HG03280 (cell line): ENCODE results near the gene MAD2L1BP.

Source experiments
- ATAC-seq: cut with Tn5 transposase; IDR thresholded peaks from one replicate; pipeline ENCODE4 v1.9.1; 2021; ENCODE audit warnings: mild to moderate bottlenecking, moderate library complexity; ENCODE audit not compliant: unreplicated experiment

Gene MAD2L1BP

DNA sequence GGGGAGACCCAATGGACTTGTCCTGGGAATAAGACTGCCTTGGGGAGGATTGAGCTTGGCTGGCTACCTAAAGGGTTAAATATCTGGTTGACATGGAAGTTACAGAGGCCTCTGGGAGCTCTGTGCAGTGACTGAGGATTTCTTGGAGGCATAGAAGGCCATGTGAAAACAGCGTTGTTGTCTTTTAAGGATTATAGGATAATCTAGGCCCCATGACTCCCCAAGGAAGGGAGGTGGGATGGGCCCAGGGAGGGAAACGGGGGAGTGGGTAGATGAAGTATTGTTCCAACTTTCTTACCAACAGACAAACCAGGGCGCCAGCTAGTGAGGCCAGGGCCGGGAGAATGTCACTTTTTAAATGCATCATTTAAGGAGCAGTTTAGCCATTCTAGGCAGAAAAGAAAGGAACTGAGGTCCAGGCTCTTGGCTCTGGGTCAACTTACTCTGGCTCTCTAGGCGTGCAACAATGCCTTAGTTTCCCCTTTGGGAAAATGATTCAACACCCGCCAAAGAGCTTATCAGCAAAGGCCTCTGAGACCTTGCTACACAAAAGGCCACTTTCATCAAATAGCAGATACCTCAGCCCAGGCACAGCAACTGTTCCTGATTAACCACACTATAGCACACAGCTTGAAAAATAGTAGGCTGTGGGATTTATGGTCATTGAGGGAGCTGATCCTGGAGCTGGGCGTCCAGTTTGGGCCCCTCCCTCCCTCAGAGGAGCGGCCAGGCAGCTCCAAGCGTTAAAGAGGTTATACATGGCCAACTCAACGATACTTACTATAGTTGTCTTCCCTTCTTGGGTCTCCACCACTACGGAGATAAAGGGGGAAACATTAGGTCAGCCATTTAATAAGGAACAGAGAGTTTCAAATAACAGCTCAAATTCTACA, 44.9 kb downstream of the MAD2L1BP start:
- ATAC-seq = no peak

DNA sequence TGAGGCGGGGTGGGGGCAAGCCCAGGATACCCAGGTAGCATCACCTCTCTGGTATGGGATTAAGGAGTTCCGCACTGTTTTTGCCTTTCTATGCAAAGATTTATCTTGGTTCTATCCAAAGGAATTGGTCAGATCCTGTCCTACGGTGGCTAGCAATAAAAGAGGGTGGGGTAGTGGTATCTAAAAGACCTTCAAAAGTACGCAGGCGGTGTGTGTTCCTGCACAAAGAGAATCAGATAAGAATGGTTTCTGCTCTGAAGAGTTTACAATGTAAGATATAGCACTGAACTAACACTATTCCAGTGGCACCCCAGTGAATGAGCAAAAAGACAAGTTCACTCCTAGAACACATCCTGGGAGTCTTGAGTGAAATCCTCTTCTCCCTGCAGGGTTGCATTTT, 45.7 kb downstream of the MAD2L1BP start:
- ATAC-seq = no peak

DNA sequence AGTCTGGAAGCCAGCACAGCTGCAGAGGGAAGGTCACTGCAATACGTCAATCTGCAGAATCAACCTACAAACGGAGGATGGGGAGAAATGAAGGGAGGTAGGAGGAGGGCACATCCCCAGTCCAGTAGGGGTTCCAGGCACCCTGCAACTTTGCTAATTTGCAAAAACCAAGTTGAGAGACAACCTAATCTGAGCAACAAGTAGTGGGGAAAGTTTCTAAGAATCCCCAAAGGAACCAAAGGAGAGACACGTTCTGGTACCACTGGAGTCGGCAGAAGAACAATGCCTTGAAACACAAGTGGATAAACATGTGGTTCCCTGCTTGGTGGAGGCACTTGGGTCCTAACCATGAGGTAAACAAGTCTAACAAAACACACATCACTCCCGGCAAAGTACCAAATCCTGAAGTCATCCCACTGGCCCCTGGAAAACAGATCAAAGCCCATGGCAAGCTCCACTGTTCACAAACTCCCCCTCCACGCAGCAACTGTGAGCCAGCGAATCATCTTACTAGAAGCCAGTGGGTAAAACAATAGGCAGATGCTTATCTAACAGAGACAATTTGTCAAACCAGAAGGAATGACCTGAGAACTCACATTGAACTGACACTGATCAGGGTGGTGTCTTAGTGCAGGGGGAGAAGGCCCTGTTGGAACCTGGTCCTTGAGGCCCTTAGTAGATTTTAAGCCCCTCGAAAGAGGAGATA, 47.2 kb downstream of the MAD2L1BP start:
- ATAC-seq = no peak

DNA sequence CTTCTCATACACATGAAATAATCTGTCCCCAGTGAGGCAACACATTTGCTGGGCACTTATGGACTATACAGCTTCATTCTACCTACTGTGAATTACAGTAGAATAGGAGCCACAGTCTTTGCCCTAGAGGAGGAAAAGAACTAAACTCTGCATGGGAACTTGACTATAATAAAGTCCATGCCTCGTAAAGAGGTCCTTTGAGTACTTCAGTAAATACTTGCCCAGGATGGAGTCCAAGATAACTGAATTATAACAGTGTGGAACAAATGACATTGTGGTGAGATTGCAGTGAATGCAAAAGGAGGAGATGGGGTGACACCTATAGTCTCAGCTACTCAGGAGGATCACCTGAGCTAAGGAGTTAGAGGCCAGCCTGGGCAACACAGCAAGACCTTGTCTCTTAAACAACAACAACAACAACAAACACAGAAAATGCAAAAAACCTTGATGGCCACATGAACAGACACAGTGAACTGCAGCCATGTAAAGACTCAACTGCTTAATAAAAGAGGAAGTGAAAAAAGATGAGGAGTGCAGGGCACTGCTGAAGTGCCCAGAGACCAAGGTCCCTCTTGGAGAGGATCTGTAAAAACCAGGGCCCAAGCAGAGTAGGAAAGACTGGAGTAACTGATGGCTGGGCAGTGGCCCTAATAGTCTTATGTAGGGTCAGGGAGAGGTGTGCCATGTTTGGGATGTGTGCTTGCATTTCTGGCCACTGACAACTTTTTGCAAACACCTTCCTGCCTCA, 48.2 kb downstream of the MAD2L1BP start:
- peak; percentile 56 for ATAC-seq

DNA sequence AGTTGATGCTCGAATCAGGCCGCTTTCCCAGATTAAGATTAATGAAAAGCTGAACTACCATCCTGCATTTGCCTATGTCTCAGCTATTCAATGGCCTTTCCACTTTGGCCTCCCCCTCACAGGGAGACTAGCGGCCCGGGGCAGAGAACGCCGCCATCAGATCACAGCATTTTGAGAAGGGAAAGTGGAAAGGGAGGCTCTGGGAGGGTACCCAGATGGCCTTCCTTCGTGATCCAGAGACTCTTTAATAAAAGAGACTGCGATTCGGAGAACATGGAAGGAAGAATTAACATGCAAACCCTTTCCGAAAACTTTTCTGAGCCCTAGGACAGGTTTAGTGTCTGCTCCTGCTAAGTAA, 51.4 kb downstream of the MAD2L1BP start:
- ATAC-seq = no peak

DNA sequence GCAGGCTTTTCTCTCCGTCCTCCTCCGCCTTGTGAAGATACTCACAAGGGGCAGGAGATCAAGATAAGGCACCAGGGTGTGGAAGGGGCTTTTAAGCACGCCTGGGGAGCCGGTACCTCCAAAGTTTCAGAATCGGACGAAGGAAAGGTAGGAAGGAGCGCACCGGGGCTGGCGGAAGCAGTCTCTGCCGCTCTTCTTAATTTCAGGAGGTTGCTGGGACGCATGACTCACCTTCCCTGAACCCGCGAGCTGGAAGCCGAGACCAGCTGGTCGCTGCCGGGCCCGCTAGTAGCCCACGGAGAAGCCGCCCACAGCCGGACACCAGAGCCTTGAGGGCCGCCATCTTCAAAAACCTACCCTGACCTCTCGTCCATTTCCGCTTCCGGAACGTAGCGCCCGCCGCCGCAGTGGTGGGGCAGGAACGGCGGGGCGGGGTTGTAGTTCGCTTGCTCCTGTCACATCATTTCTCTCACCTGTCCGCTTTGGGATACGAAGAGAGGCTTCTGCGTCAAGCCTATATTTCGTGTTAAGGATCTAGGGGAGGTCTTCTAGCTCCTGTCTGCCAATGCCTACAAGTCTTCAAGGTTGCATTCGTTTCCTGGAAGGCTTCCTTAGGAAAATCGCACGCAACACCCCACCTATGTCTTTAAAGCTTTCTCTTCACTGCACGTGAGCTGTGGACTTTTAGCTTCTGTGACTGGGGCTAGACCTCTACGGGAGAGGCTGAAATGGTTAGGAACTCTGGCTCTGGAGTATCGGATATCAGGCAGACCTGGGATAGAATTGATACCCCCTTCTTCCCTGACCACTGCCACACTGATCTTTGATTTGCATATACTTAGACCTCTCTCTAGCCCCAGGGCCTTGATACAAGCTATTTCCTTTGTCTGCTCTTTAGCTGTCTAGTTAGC, 52.1 kb downstream of the MAD2L1BP start, which contains the start of gene MRPS18A:
MRPS18A (minus strand) TSS at position 355 of the 911 bp plus-strand sequence; CDS start at position 343, 12 bp downstream.
- ATAC-seq = peak; percentile 88

DNA sequence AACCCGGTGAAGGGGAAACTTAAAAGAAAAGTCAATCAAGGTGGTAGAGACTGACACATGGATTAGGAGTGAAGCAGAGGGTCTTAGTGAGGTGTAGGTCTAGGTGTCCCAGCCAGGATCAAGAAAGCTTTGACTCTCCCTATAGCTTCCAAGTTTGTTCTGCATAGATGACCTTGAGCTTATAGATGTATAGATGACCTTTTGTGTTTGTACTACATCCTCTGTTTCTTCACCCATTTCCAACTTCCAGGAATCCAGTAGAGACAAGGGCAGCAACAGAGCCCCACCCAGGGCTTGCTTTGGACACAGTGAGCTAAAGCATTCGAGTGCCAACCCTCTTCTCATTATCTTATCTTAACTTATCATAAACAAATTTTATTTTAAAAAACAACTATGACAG, 53.8 kb downstream of the MAD2L1BP start:
- ATAC-seq = no peak
